ENCODE results near the gene RPA1. TPM values are rescaled to one million over a fixed set of nuclear protein-coding genes. Genes with fewer than 3 reads are reported as not detected.

Gene RPA1
- total and polyA plus RNA-seq, 9 of the 15 experiments (the other 6 are each of a cell fraction or from before 2014, with no cell fraction given), result 25.2 to 125 (median 47.4) TPM

- H3K27me3 ChIP-seq (ENCODE audit: control insufficient read depth in 2 of 2, insufficient read depth in 2 of 2, low read length in 2 of 2), result no peaks in the 10 kb centered on the region
- H3K4me2 ChIP-seq (ENCODE audit: insufficient read depth, low read length), result no peak overlapping the region
- no peaks in the 10 kb centered on the region for H3K4me1 ChIP-seq (replicated peaks in 1 of 2; ENCODE audit: control insufficient read depth in 2 of 2, insufficient read depth in 2 of 2, low read length in 2 of 2)
- H4K20me1 ChIP-seq (replicated peaks; ENCODE audit: control insufficient read depth, insufficient read depth, low read length), result no peaks in the 10 kb centered on the region
- ChIA-PET POLR2A (interaction anchor here (0.5 kb wide), 1 partner anchor 138 kb away, joined by 3 read pairs; no protein-coding TSS in a partner anchor), CTCF (ENCODE audit: low intra/inter-chr PET ratio) (no interaction called here)
- FAIRE-seq (no peak), ATAC-seq (no peak), DNase-seq (ENCODE audit: extremely low read depth in 1 of 4, low spot score in 3 of 4) (no peak)
- BruUV-seq (replicated peaks), result no TSS peak
- H3K9ac ChIP-seq (ENCODE audit: insufficient read depth in 1 of 2, low read depth in 2 of 2, low read length in 2 of 2), result no peak overlapping the region
- H3K9me1 ChIP-seq (ENCODE audit: control insufficient read depth, insufficient read depth, low read length), result no peaks in the 10 kb centered on the region
- no peak overlapping the region for H3K4me3 ChIP-seq
- peaks cover 85% of the 10 kb centered on the region; the same call in 2 of the 3 replicates for H3K36me3 ChIP-seq (ENCODE audit: control insufficient read depth, insufficient read depth, low read length)
- WGBS (ENCODE audit: insufficient coverage, low coverage, missing lambda C conversion rate), result 93% methylated on average over 12 of the region's 12 CpGs
- no peaks in the 10 kb centered on the region for H3K9me3 ChIP-seq (replicated peaks; ENCODE audit: control insufficient read depth, insufficient read depth, low read depth, low read length)
- no peaks in the 10 kb centered on the region for H3K79me2 ChIP-seq (ENCODE audit: control insufficient read depth, insufficient read depth, low read length)
- TF ChIP-seq CBX1 (IDR thresholded peaks at IDR 0.05; ENCODE audit: low read depth), result no peak
- H3K27ac ChIP-seq (ENCODE audit: extremely low read depth, low read depth, low read length), result no peak overlapping the region
- intact Hi-C loops (cut with micrococcal nuclease) (no loop called here), in situ Hi-C loops (cut with MboI) (no loop called here)
- H2AFZ ChIP-seq (ENCODE audit: low read depth, low read length), result no peak overlapping the region
Measured at GRCh38 chr17:1880851-1881630, 51.2 kb downstream of the RPA1 start.

DNA sequence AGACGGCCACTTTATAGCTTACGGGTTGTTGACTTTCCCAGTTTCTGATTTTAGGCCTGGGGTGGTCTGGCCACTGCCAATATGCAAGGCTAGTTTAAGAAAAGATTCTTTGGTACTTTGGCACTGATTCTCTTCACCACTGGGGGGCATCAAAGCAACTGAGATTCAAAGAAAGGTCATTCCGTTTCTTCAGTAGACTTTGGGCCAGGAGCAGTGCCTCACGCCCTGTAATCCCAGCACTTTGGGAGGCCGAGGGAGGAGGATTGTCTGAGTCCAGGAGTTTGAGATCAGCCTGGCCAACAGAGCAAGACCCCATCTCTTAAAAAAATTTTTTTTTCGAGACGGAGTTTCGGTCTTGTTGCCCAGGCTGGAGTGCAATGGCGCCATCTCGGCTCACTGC lies 53.0 kb downstream of the RPA1 start:
- Histone ChIP-seq H3K27me3 (ENCODE audit: control insufficient read depth in 2 of 2, insufficient read depth in 2 of 2, low read length in 2 of 2) (no peaks in the 10 kb centered on the region), H3K79me2 (ENCODE audit: control insufficient read depth, insufficient read depth, low read length) (no peaks in the 10 kb centered on the region), H3K9me3 (replicated peaks; ENCODE audit: control insufficient read depth, insufficient read depth, low read depth, low read length) (no peaks in the 10 kb centered on the region), H2AFZ (ENCODE audit: low read depth, low read length) (no peak overlapping the region), H4K20me1 (replicated peaks; ENCODE audit: control insufficient read depth, insufficient read depth, low read length) (no peaks in the 10 kb centered on the region), H3K27ac (ENCODE audit: extremely low read depth, low read depth, low read length) (no peak overlapping the region), H3K36me3 (ENCODE audit: control insufficient read depth, insufficient read depth, low read length) (peaks cover 83% of the 10 kb centered on the region; the same call in 2 of the 3 replicates), H3K9ac (ENCODE audit: insufficient read depth in 1 of 2, low read depth in 2 of 2, low read length in 2 of 2) (no peak overlapping the region), H3K4me1 (replicated peaks in 1 of 2; ENCODE audit: control insufficient read depth in 2 of 2, insufficient read depth in 2 of 2, low read length in 2 of 2) (no peaks in the 10 kb centered on the region), H3K4me2 (ENCODE audit: insufficient read depth, low read length) (no peak overlapping the region), H3K9me1 (ENCODE audit: control insufficient read depth, insufficient read depth, low read length) (no peaks in the 10 kb centered on the region), H3K4me3 (no peak overlapping the region)
- ChIA-PET POLR2A (no interaction called here), CTCF (ENCODE audit: low intra/inter-chr PET ratio) (interaction anchor here (0.7 kb wide), 1 partner anchor 158 kb away, joined by 3 read pairs; no protein-coding TSS in a partner anchor)
- intact Hi-C loops (cut with micrococcal nuclease), result no loop called here
- BruUV-seq (replicated peaks), result no TSS peak
- 78% methylated on average over 8 of the region's 10 CpGs for WGBS (ENCODE audit: insufficient coverage, low coverage, missing lambda C conversion rate)
- ATAC-seq (peak; percentile 40; the same call in 2 of the 3 replicates), DNase-seq (ENCODE audit: extremely low read depth in 1 of 4, low spot score in 3 of 4) (peak; percentile 18 to 33 (median 27)), FAIRE-seq (peak; percentile 59)
- peak; percentile 79 for TF ChIP-seq ZBTB33 (CRISPR knock-in tag; IDR thresholded peaks at IDR 0.05)
- no peak for TF ChIP-seq ZNF586 (CRISPR knock-in tag; conservative IDR thresholded peaks at IDR 0.05)
- TF ChIP-seq RAD21 (CRISPR knock-in tag; conservative IDR thresholded peaks at IDR 0.05 in 1 of 2, IDR thresholded peaks at IDR 0.05 in 1 of 2), result peak in 1 of 2 experiments; percentile 46; a peak in 2 of 4 replicates
- no peak for TF ChIP-seq USF1 (CRISPR knock-in tag; IDR thresholded peaks at IDR 0.05)
- 0 out of 2 replicates have a peak, but pooled peaks have one; percentile 31 for TF ChIP-seq SMC3 (conservative IDR thresholded peaks at IDR 0.05; ENCODE audit: insufficient read depth, low read depth, low read length)
- TF ChIP-seq, protein P1, sequence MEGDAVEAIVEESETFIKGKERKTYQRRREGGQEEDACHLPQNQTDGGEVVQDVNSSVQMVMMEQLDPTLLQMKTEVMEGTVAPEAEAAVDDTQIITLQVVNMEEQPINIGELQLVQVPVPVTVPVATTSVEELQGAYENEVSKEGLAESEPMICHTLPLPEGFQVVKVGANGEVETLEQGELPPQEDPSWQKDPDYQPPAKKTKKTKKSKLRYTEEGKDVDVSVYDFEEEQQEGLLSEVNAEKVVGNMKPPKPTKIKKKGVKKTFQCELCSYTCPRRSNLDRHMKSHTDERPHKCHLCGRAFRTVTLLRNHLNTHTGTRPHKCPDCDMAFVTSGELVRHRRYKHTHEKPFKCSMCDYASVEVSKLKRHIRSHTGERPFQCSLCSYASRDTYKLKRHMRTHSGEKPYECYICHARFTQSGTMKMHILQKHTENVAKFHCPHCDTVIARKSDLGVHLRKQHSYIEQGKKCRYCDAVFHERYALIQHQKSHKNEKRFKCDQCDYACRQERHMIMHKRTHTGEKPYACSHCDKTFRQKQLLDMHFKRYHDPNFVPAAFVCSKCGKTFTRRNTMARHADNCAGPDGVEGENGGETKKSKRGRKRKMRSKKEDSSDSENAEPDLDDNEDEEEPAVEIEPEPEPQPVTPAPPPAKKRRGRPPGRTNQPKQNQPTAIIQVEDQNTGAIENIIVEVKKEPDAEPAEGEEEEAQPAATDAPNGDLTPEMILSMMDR (IDR thresholded peaks at IDR 0.05 in 2 of 3, conservative IDR thresholded peaks at IDR 0.05 in 1 of 3; ENCODE audit: insufficient read depth in 2 of 3, low read depth in 1 of 3, low read length in 3 of 3), result peak; percentile 24 to 48 (median 37); a peak in 2 of 6 replicates
- TF ChIP-seq XRCC3 (IDR thresholded peaks at IDR 0.05), result no peak
- TF ChIP-seq ZNF121 (CRISPR knock-in tag; conservative IDR thresholded peaks at IDR 0.05), result peak; percentile 71
- in situ Hi-C loops (cut with MboI), result no loop called here
